Nephron (organoid): ENCODE measurements around the gene AMH.

Source experiments
- H3K27ac Mint-ChIP-seq, 3 experiments: 2 replicates each; pipeline ENCODE4 v1.8.0; 2020; ENCODE audit warnings: mixed read lengths in 3 of 3, mild to moderate bottlenecking in 2 of 3, moderate library complexity in 1 of 3
- H3K27me3 Mint-ChIP-seq: 2 replicates; pipeline ENCODE4 v1.8.0; 2021; ENCODE audit warnings: low read depth, mild to moderate bottlenecking, moderate library complexity, mixed read lengths
- H3K36me3 Mint-ChIP-seq: 2 replicates; pipeline ENCODE4 v1.8.0; 2020; ENCODE audit warnings: low read depth, mixed read lengths
- H3K4me1 Mint-ChIP-seq: 2 replicates; pipeline ENCODE4 v1.8.0; 2020; ENCODE audit warnings: mixed read lengths
- H3K4me3 Mint-ChIP-seq, 3 experiments: 2 replicates each; pipeline ENCODE4 v1.8.0; 2020; ENCODE audit warnings: mild to moderate bottlenecking in 3 of 3, mixed read lengths in 3 of 3, moderate library complexity in 2 of 3
- H3K9me3 Mint-ChIP-seq: 2 replicates; pipeline ENCODE4 v1.8.0; 2020; ENCODE audit warnings: mixed read lengths
- TF ChIP-seq, protein P1 (sequence below), 3 experiments: fragments of 200-600 bp; sonication (generic); IDR thresholded peaks; one replicate each; pipeline ENCODE4 v1.5.0; 2021; ENCODE audit warnings: antibody characterized with exemption in 3 of 3; ENCODE audit not compliant: unreplicated experiment in 3 of 3

The AMH gene

DNA sequence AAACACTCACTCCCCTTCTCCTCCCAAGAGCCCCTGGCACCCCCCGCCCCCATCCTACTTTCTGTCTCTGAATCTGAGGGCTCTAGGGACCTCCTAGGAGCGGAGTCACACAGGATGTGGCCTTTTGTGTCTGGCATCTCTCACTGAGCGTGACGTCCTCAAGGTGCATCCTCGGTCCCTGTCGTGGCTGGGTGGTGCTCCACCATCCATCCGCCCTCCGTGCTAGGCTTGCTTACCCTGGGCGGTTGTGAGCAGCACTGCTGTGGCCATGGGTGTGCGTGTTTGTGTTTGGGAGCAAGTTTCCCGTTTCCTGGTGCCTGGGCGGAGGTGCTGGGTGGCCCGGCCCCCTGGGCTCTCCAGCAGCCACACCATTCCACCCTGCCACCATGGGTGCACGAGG lies 25.2 kb upstream of the AMH start:
- Mint-ChIP-seq H3K36me3 (peaks cover 31% of the 10 kb centered on the region), H3K4me3 (no peak overlapping the region), H3K9me3 (no peaks in the 10 kb centered on the region), H3K4me1 (no peaks in the 10 kb centered on the region), H3K27ac (no peak overlapping the region), H3K27me3 (no peaks in the 10 kb centered on the region)
- TF ChIP-seq, protein P1, sequence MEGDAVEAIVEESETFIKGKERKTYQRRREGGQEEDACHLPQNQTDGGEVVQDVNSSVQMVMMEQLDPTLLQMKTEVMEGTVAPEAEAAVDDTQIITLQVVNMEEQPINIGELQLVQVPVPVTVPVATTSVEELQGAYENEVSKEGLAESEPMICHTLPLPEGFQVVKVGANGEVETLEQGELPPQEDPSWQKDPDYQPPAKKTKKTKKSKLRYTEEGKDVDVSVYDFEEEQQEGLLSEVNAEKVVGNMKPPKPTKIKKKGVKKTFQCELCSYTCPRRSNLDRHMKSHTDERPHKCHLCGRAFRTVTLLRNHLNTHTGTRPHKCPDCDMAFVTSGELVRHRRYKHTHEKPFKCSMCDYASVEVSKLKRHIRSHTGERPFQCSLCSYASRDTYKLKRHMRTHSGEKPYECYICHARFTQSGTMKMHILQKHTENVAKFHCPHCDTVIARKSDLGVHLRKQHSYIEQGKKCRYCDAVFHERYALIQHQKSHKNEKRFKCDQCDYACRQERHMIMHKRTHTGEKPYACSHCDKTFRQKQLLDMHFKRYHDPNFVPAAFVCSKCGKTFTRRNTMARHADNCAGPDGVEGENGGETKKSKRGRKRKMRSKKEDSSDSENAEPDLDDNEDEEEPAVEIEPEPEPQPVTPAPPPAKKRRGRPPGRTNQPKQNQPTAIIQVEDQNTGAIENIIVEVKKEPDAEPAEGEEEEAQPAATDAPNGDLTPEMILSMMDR (IDR thresholded peaks at IDR 0.05; ENCODE audit: unreplicated experiment in 3 of 3): no peak

GRCh38 chr19:2224754-2225349 lies 24.3 kb upstream of the AMH start:
- peaks cover 27% of the 10 kb centered on the region for H3K36me3 Mint-ChIP-seq
- H3K27me3 Mint-ChIP-seq: no peaks in the 10 kb centered on the region
- H3K9me3 Mint-ChIP-seq: no peaks in the 10 kb centered on the region
- H3K27ac Mint-ChIP-seq: peak overlapping the region in 1 of 3 experiments; percentile 18
- TF ChIP-seq, protein P1 (IDR thresholded peaks at IDR 0.05; ENCODE audit: unreplicated experiment in 3 of 3): no peak
- H3K4me3 Mint-ChIP-seq: no peak overlapping the region
- H3K4me1 Mint-ChIP-seq: no peaks in the 10 kb centered on the region

DNA sequence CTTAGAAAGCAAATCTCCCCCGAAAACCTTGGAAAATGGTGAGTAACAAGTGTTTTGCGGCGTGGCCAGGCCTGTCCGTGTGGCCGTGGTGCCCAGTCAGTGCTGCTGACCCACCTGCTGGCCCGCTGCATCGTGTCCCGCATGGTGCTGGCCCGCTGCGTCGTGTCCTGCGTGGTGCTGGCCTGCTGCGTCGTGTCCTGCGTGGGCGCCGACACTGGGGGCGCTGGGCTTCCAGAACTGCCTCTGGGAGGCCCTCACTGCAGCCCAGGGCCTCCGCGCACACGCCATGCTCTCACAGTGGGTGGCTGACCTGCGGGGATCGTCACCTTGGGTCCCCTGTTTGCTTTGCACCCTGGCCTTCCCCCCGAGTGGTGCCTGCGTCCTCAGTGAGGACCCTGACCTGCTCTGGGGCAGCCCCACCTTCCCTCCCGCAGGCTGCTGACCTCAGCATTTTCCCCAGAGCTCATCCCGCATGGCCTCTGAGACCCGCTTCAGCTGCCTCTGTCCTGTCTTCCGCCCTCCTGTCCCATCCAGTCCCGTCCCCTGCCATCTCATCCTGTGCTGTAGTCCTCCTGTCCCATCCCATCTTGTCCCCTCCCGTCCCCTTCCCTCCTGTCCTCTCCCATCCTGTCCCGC lies 23.6 kb upstream of the AMH start:
- Mint-ChIP-seq H3K27ac (no peak overlapping the region), H3K4me1 (no peaks in the 10 kb centered on the region), H3K4me3 (no peak overlapping the region), H3K9me3 (no peaks in the 10 kb centered on the region), H3K36me3 (peaks cover 28% of the 10 kb centered on the region), H3K27me3 (no peaks in the 10 kb centered on the region)
- TF ChIP-seq, protein P1 (IDR thresholded peaks at IDR 0.05; ENCODE audit: unreplicated experiment in 3 of 3): no peak

DNA sequence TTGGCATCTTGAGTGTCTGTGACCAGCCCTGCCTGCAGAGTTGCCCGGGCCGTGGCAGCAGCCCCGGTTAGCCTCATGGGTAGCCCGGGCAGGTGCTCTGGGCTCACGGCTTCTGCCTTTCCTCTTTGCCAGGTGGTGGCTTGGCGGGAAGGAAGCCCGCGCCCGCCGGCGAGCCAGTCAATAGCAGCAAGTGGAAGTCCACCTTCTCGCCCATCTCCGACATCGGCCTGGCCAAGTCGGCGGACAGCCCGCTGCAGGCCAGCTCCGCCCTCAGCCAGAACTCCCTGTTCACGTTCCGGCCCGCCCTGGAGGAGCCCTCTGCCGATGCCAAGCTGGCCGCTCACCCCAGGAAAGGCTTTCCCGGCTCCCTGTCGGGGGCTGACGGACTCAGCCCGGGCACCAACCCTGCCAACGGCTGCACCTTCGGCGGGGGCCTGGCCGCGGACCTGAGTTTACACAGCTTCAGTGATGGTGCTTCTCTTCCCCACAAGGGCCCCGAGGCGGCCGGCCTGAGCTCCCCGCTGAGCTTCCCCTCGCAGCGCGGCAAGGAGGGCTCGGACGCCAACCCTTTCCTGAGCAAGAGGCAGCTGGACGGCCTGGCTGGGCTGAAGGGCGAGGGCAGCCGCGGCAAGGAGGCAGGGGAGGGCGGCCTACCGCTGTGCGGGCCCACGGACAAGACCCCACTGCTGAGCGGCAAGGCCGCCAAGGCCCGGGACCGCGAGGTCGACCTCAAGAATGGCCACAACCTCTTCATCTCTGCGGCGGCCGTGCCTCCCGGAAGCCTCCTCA lies 22.9 kb upstream of the AMH start:
- TF ChIP-seq, protein P1 (IDR thresholded peaks at IDR 0.05; ENCODE audit: unreplicated experiment in 3 of 3): no peak
- Mint-ChIP-seq H3K27me3 (no peaks in the 10 kb centered on the region), H3K4me1 (no peaks in the 10 kb centered on the region), H3K27ac (no peak overlapping the region), H3K36me3 (peaks cover 27% of the 10 kb centered on the region), H3K9me3 (no peaks in the 10 kb centered on the region), H3K4me3 (no peak overlapping the region)

GRCh38 chr19:2226840-2227360 lies 22.2 kb upstream of the AMH start:
- Mint-ChIP-seq H3K4me3 (no peak overlapping the region), H3K9me3 (no peaks in the 10 kb centered on the region), H3K27me3 (no peaks in the 10 kb centered on the region), H3K36me3 (peaks cover 27% of the 10 kb centered on the region), H3K4me1 (no peaks in the 10 kb centered on the region), H3K27ac (no peak overlapping the region)
- TF ChIP-seq, protein P1 (IDR thresholded peaks at IDR 0.05; ENCODE audit: unreplicated experiment in 3 of 3): no peak
